AG08396 (cell line): ENCODE measurements around the gene TMOD3.

Experiments used
- DNase-seq: peaks from one replicate; pipeline ENCODE4 v3.0.0; 2012; ENCODE audit warnings: low spot score, mixed read lengths

Gene TMOD3

DNA sequence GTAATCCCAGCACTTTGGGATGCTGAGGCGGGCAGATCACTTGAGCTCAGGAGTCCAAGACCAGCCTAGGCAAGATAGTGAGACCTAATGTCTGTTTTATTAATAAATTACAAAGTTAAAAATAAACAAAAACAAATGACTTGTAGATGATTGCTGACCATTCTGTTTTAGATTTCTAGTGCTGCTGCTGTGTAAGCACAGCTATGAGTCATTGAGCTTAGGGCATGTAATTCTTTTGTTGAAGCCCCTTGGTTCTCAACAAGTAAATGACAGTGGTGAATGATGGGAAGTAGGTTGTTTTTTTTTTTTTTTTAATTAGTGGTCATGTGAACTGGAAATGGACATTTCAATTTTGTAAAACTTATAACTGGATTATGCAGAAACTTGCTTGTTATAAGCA, 78.9 kb downstream of the TMOD3 start:
- no peak for DNase-seq

DNA sequence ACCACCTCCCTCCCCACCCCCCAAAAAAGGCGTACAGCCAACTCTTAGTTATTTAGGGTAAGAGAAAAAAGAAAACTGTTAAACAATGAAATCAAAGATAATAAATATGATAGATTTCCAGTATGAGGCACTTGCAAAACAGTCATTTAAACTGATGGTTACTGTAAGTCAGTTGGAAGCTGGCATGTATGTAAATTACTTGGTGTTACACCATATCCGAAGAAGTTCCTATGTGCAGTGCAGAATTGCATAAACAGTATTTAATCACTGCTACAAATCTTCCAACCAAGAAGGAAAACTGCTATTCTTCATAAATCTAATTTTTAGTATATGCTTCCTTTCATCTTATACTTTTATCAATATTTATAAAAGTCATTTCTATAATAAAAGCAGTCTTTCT, 80.1 kb downstream of the TMOD3 start:
- DNase-seq: no peak

DNA sequence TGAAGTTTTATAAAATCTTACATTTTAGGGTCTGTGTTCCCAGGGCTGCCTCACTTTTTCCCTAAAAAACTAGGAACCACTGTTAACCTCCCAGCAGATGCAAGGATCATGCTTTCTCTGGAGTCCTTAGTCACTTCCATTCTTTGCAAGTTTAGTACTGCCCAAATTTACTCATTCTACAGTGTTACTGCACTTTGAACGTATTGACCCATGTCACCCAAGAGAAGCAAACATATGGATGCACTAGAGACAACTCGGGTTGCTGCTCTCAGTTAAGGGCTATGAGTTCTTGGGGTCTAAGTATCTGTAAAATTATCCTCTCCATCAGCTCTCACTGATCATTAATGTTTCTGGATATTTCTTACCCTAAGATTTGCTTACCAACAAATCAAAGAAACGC, 83.1 kb downstream of the TMOD3 start:
- no peak for DNase-seq

DNA sequence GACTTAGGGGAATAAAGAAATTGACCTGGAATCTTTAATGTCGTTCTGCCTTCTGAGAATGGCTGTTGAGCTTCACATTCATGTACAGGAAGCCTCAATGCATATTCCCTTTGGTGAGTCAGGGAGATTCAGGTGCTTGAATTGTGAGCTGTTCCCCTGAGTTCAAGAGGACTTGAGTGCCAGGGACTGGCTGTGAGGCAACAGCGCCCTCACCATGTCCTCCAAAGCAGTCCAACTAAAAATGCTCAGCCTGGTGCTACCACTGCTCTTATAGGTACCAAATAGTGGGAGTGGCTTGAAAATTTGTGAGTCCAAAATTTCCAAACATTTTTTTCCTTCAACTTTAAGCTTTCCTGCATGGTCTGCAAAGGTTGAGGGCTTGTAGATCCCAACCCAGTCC, 88.0 kb downstream of the TMOD3 start:
- no peak for DNase-seq

DNA sequence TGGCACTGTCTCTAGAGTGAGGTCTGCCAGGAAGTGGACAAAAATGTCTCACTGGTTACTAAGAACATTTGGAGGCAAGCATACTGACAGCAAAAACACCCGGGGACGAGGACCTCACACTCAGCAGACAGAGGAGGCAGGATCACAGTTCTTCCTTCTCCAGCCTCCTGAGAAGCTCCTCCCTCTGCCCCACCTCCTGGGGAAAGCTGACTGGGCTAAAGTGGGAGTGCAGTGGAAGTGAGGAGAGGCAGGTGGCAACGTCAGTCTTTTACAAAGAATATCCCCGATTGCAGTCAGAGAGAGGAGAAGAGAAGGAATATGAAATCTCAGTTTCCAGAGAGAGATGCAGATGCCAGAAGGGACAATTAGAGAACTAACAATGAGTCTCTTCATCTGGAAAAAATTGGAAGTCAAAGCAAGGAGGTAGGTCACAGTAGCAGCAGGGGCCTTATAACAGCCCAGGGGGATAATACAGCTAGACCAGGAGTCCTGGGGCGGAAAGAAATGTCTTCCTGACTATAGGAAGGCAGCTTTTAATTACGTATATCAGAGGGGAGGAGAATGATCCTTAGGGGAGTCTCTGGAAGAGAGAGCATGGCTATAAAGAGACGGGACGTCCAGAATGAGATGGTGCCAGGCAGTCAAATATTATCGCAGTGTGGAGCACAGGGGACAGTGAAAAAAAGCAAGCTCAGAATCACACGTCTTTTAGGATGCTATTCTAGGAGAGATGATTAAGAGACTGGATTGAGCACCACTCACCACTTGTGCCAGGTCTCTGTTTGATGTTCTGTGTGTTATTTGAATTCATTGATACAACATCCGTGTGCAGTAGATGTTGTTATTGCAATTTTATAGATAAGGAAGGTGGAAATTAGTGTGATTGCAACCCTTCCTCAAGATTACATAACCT, 95.0 kb downstream of the TMOD3 start:
- DNase-seq: no peak

DNA sequence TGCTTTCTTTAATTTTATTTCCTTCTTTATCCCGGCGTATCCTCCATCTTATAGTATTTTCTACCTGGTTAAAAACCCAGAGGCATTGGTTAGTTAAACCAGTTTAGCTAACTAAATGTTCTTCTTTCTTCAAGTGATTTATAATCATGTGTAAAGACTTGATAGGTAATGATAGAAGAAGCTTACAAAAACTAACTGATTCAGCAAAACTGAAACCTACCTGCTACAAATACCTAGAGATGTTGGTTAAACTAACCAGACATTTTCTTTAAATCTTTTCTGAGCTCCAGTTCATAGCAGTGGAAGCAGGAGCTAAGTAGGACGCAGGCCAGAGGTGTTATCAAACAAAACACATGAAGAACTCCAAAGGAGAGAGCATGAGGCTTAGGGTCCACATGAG, 97.4 kb downstream of the TMOD3 start:
- no peak for DNase-seq

DNA sequence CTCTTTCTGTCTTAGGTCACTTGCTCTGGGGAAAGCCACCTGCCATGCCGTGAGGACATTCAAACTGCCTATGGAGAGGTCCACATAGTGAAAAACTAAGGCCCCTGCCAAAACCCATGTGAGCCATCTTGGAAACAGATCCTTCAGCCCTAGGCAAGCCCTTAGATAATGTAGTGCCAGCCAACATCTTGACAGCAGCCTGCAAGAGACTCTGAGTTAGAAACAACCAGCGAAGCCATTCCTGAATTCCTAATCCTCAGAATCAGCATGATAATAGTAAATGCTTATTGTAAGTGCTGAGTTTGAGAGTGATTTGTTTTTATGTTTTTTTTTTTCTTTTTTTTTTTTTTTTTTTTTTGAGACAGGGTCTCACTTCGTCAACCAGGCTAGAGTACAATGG, 101.6 kb downstream of the TMOD3 start:
- no peak for DNase-seq

DNA sequence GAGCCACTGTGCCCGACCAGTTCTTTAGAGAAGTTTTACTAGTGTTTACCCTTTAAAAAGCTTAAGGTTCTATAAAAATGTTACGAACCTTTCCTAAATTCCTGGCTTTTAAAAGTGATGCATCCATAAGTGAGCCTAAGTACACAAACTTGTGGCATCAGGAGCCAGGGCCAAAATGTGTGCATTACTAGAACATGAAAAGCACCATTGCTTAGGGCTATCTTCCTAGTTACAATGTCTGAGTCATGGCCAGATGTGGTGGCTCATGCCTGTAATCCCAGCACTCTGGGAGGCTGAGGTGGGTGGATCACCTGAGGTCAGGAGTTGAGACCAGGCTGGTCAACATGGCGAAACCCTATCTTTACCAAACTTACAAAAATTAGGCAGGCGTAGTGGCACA, 102.2 kb downstream of the TMOD3 start:
- no peak for DNase-seq

DNA sequence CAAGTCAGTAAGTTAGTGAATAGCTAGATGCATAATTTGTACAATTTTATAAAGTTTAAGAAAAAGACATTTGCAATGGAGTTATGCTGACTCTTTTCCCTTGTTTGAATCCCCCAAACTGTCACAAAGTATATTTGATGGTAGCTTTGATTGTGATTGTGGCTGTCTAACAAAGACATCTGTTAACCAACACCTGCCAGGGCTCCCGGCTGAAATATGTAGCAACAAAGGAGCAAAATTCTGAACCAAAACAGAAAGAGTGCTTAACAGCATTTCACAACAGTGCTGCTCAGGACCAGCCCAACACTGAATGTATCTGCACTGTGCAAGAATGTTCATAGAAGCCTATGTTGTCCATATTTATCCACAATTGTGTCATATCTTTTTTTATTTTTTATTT, 102.7 kb downstream of the TMOD3 start:
- no peak for DNase-seq

DNA sequence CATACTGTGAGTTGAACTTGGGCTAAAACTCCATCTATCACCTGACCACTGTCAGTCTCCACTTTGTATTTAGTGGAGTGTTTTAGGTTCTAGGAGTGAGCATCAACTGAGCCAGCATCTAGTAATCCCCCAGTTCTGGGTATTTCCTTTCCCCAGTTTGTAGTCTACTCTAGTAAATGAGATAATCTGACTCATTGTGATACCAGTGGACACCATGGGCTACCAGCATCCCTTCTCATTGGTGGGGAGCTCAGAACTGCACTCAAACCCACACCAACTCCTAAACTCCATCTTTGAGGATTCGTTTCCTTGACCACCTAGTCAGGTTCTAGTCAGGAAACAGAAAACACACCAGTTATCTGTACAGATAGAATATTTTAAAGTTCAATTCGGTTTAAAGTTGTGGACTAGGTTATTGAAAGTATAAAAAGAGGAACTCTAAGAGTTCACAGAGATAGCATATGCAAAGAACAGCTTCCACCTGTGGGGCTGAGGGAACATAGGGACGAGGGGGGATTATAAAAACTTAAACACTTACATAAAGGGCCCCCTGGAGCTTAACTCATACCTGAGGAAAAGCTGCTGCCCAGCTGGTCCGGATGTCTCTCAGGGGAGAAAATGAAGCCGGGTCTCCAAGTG, 106.1 kb downstream of the TMOD3 start:
- DNase-seq: no peak

DNA sequence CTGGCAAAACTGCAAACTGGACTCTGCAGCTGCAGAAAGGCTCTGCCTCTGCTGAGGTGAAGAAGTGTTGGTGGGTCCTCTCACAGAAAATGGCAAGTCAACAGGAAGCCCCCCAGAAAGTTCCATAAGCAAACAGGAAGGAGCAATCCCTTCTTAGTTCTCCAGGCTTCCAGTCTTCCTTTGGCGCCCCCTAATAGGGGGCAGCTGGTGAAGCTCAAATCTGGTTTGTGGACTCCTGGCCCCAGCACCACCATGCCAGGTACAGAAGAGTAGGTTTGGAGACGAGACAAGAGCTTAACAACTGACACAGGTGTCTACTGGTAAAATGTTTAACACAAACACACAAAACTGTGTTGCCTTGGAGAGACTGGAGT, 106.6 kb downstream of the TMOD3 start:
- no peak for DNase-seq

DNA sequence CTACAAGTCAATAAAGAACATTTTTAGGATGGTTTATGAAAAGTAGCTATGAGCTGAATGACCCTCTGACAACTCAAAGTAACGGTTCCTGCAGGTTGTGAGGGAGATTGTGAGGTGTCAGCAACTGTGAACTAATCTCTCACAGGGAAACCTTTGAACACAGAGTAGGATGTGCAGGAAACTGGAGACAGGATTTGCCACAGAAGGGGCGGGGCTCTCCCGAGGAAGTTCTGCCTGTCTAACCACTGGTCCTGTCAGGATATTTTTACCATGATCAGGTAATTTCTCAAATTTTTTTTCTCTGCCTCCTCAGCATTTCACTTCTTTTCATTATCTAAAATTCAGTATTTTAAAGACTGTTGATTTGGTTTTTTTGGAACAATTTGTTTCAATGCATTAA, 108.8 kb downstream of the TMOD3 start:
- DNase-seq: no peak

DNA sequence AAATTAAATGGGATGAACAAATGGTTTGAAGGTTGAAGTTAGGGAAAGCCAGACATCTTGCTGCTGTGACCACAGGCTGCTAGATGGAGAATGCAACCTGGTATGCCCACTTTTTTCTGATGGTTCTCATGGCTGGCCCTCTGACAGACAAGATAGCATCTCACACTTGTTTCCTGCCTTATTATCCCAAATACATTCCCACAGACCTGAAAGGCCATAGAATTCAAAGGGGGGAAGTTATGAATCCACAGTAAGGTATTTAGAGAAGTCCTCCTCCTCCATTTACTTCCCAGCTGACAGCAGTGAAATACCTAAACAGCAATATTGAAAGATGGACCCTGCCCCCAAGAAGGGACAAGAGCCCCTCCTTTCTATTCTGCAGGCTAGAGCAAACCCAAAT, 109.8 kb downstream of the TMOD3 start:
- no peak for DNase-seq

DNA sequence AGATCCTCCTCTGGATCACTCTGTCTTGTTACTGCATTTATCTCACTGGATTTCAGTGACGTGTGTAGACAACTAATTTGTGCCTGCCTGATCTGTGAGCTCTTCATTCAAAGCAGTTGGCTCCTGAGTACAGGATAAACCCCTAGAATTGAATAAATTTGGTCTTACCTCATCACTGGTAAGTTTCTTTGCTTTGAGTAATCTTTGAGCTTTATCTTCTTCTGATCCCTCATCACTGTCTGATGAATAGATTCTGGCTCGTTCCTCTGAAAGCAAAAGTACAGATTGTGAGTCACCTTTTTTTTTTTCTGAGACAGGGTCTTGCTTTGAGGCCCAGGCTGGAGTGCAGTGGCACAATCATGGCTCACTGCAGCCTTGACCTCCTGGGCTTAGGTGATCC, 117.7 kb downstream of the TMOD3 start:
- no peak for DNase-seq

DNA sequence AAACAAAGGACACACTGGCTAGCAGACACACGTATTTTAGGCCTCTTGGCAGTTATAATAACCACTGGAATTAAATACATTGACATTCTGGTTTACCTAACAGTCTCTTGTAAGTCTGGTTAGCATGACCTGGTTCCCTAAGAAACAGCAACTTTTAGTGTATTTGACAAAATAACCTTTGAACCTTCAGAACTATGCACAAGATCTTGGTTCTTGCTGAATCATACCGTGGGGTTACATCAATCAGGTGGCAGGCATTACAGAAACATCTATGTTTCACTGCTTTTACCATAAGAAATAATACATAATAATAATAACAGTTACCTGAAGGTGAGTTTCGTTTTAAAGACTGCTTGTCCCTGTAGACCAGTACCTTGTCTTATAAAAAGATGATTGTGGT, 123.4 kb downstream of the TMOD3 start:
- DNase-seq: no peak

DNA sequence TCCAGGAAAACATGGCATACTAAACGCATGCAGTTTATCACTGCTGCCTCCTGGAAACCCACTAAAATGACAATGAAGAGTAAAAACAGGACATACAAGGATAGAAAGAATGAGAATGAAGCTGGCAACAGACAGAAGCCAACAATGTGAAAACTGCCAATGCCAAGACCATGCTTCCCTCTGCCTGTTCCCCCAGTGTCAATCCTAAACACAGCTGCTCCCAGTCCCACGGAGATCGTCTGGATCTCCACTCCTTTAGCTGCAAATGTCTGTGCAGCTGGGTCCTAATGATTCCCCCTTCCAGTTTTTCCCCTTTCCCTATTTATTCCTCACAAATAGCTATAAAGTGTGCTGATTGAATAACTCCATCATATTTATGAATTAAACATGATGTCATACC, 126.1 kb downstream of the TMOD3 start:
- DNase-seq: no peak
